Neural cell (in vitro differentiated cells): ENCODE data around the gene CTNNBL1. TPM values are rescaled to one million over a fixed set of nuclear protein-coding genes. Genes with fewer than 3 reads are reported as not detected.
A peak's percentile ranks its signal among the peaks of the same experiment; 100 is the strongest.

Experiments
- H2AFZ ChIP-seq: fragments of 200-600, 300-800 bp; sonication (generic), shearing (Covaris generic); 2 replicates; pipeline ENCODE4 v1.6.0; 2014; ENCODE audit warnings: low read depth, mild to moderate bottlenecking, antibody characterized with exemption, low read length, moderate library complexity
- H3F3A ChIP-seq: fragments of 200-600 bp; shearing (Covaris generic); 2 replicates; pipeline ENCODE4 v1.6.1; 2016; ENCODE audit warnings: mild to moderate bottlenecking, moderate library complexity, mixed read lengths, antibody characterized with exemption, low read length; ENCODE audit not compliant: insufficient read depth, poor library complexity, severe bottlenecking
- H3K27ac ChIP-seq: fragments of 200-600, 300-800 bp; sonication (generic), shearing (Covaris generic); 2 replicates; pipeline ENCODE4 v1.5.1; 2014; ENCODE audit warnings: mild to moderate bottlenecking, low read length, moderate library complexity
- H3K27me3 ChIP-seq: fragments of 300-800, 200-600 bp; sonication (generic), shearing (Covaris generic); 2 replicates; pipeline ENCODE4 v1.6.0; 2014; ENCODE audit warnings: mild to moderate bottlenecking, low read depth, low read length, moderate library complexity; ENCODE audit not compliant: insufficient read depth
- H3K36me3 ChIP-seq: fragments of 300-800, 200-600 bp; sonication (generic), shearing (Covaris generic); 2 replicates; pipeline ENCODE4 v1.5.1; 2014; ENCODE audit warnings: mild to moderate bottlenecking, antibody characterized with exemption, low read length, moderate library complexity; ENCODE audit not compliant: insufficient read depth
- H3K4me2 ChIP-seq: fragments of 300-800, 200-600 bp; sonication (generic), shearing (Covaris generic); 2 replicates; pipeline ENCODE4 v1.6.0; 2014; ENCODE audit warnings: mild to moderate bottlenecking, low read length
- H3K4me3 ChIP-seq: fragments of 300-800, 200-600 bp; sonication (generic), shearing (Covaris generic); 2 replicates; pipeline ENCODE4 v1.5.1; 2014; ENCODE audit warnings: mild to moderate bottlenecking, low read length, moderate library complexity
- H3K79me2 ChIP-seq: fragments of 200-600 bp; shearing (Covaris generic); replicated peaks from 2 replicates; pipeline ENCODE4 v1.6.0; 2014; ENCODE audit warnings: mild to moderate bottlenecking, low read length, moderate library complexity; ENCODE audit not compliant: insufficient read depth
- H3K9ac ChIP-seq: fragments of 300-800, 200-600 bp; sonication (generic), shearing (Covaris generic); 2 replicates; pipeline ENCODE4 v1.6.1; 2016; ENCODE audit warnings: mild to moderate bottlenecking, low read length, mixed read lengths
- H3K9me2 ChIP-seq: fragments of 200-600 bp; shearing (Covaris generic); 2 replicates; pipeline ENCODE4 v1.6.1; 2016; ENCODE audit warnings: mild to moderate bottlenecking, low read length, mixed read lengths; ENCODE audit not compliant: insufficient read depth
- H3K9me3 ChIP-seq: fragments of 200-600, 300-800 bp; sonication (generic), shearing (Covaris generic); 2 replicates; pipeline ENCODE4 v1.6.1; 2016; ENCODE audit warnings: mild to moderate bottlenecking, mixed run types, low read length, moderate library complexity, mixed read lengths
- H4K20me1 ChIP-seq: fragments of 200-600 bp; shearing (Covaris generic); 2 replicates; pipeline ENCODE4 v1.6.1; 2016; ENCODE audit warnings: mild to moderate bottlenecking, mixed run types; ENCODE audit not compliant: insufficient read depth
- EP300 ChIP-seq: fragments of 450-650 bp; conservative IDR thresholded peaks from 2 replicates; pipeline ENCODE4 v1.6.1; 2014; ENCODE audit warnings: antibody characterized with exemption, mild to moderate bottlenecking, moderate library complexity; ENCODE audit not compliant: poor library complexity, severe bottlenecking
- EZH2 ChIP-seq: fragments of 200-600, 300-800 bp; shearing (Covaris generic), sonication (generic); IDR thresholded peaks from 2 replicates; pipeline ENCODE4 v1.6.1; 2014; ENCODE audit warnings: antibody characterized with exemption, low read length, borderline replicate concordance, mild to moderate bottlenecking; ENCODE audit not compliant: insufficient read depth, poor library complexity, severe bottlenecking
- MXI1 ChIP-seq: fragments of 450-650 bp; conservative IDR thresholded peaks from 2 replicates; pipeline ENCODE4 v1.6.1; 2014; ENCODE audit warnings: antibody characterized with exemption, mild to moderate bottlenecking; ENCODE audit not compliant: poor library complexity, severe bottlenecking
- POLR2AphosphoS5 ChIP-seq: IDR thresholded peaks from 2 replicates; pipeline ENCODE4 v1.6.1; 2012
- RAD21 ChIP-seq: fragments of 450-650 bp; conservative IDR thresholded peaks from 2 replicates; pipeline ENCODE4 v1.6.1; 2014; ENCODE audit warnings: antibody characterized with exemption, mild to moderate bottlenecking, moderate library complexity
- REST ChIP-seq: IDR thresholded peaks from 2 replicates; pipeline ENCODE4 v1.6.1; 2012; ENCODE audit warnings: borderline replicate concordance
- SMC3 ChIP-seq: fragments of 450-650 bp; conservative IDR thresholded peaks from 2 replicates; pipeline ENCODE4 v1.6.1; 2014; ENCODE audit warnings: antibody characterized with exemption, mild to moderate bottlenecking, moderate library complexity; ENCODE audit not compliant: poor library complexity
- TAF1 ChIP-seq: IDR thresholded peaks from 2 replicates; pipeline ENCODE4 v1.6.1; 2012; ENCODE audit warnings: low read depth
- polyA plus RNA-seq: library from polyadenylated mRNA; depleted of rRNA; stranded (reverse); fragments of >200 nt; gene quantifications from 2 replicates; pipeline ENCODE4 v1.2.3, GENCODE V29; 2014
- TF ChIP-seq, protein P1 (sequence below): fragments of 450-650 bp; IDR thresholded peaks from 2 replicates; pipeline ENCODE4 v1.5.1; 2014; ENCODE audit warnings: antibody characterized with exemption, mild to moderate bottlenecking, moderate library complexity; ENCODE audit not compliant: poor library complexity, severe bottlenecking

The CTNNBL1 gene
- polyA plus RNA-seq, 1 donor from 2014 or later = 32.6 TPM

GRCh38 chr20:37829128-37829527, 135.3 kb downstream of the CTNNBL1 start:
- no peak for TF ChIP-seq REST
- TF ChIP-seq SMC3 = no peak
- no peak for TF ChIP-seq TAF1
- no peak for TF ChIP-seq RAD21
- TF ChIP-seq MXI1 = no peak
- TF ChIP-seq, protein P1, sequence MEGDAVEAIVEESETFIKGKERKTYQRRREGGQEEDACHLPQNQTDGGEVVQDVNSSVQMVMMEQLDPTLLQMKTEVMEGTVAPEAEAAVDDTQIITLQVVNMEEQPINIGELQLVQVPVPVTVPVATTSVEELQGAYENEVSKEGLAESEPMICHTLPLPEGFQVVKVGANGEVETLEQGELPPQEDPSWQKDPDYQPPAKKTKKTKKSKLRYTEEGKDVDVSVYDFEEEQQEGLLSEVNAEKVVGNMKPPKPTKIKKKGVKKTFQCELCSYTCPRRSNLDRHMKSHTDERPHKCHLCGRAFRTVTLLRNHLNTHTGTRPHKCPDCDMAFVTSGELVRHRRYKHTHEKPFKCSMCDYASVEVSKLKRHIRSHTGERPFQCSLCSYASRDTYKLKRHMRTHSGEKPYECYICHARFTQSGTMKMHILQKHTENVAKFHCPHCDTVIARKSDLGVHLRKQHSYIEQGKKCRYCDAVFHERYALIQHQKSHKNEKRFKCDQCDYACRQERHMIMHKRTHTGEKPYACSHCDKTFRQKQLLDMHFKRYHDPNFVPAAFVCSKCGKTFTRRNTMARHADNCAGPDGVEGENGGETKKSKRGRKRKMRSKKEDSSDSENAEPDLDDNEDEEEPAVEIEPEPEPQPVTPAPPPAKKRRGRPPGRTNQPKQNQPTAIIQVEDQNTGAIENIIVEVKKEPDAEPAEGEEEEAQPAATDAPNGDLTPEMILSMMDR = no peak
- TF ChIP-seq POLR2AphosphoS5 = no peak
- TF ChIP-seq EP300 = no peak
- TF ChIP-seq EZH2 = no peak
- peak overlapping the region; percentile 14 for H3K4me3 ChIP-seq
- no peaks in the 10 kb centered on the region for H3K9me3 ChIP-seq

GRCh38 chr20:37833221-37833896, 139.5 kb downstream of the CTNNBL1 start:
- no peaks in the 10 kb centered on the region for H3K27me3 ChIP-seq
- TF ChIP-seq SMC3 (no peak), TAF1 (no peak), EZH2 (no peak)
- TF ChIP-seq, protein P1 = peak; percentile 14
- no peak overlapping the region for H3K9ac ChIP-seq
- H4K20me1 ChIP-seq = no peaks in the 10 kb centered on the region
- H3K27ac ChIP-seq = no peak overlapping the region
- H3K4me3 ChIP-seq = no peak overlapping the region
- H3K36me3 ChIP-seq = no peaks in the 10 kb centered on the region
- H3K79me2 ChIP-seq = no peaks in the 10 kb centered on the region
- H2AFZ ChIP-seq = no peak overlapping the region
- H3F3A ChIP-seq = no peaks in the 10 kb centered on the region
- H3K9me2 ChIP-seq = no peaks in the 10 kb centered on the region
- H3K4me2 ChIP-seq = no peak overlapping the region
- H3K9me3 ChIP-seq = no peaks in the 10 kb centered on the region

More at GRCh38 chr20:37829128-37829527, 135.3 kb downstream of the CTNNBL1 start:
- H3K27me3 ChIP-seq = no peaks in the 10 kb centered on the region
- H3K9ac ChIP-seq = peak overlapping the region; percentile 19
- H3K79me2 ChIP-seq = no peaks in the 10 kb centered on the region
- H3K4me2 ChIP-seq = no peak overlapping the region
- H4K20me1 ChIP-seq = no peaks in the 10 kb centered on the region
- no peaks in the 10 kb centered on the region for H3K9me2 ChIP-seq
- no peaks in the 10 kb centered on the region for H3F3A ChIP-seq
- H2AFZ ChIP-seq = no peak overlapping the region
- H3K27ac ChIP-seq = peak overlapping the region; percentile 58
- no peaks in the 10 kb centered on the region for H3K36me3 ChIP-seq
